B cell (primary cell): ENCODE results near the gene NBEA. TPM values are rescaled to one million over a fixed set of nuclear protein-coding genes. Genes with fewer than 3 reads are reported as not detected.

Experiments
- ATAC-seq: fragments of 200-7000 bp; cut with Tn5 transposase; one replicate; pipeline ENCODE4 v1.10.0; 2021; ENCODE audit warnings: low read depth, mild to moderate bottlenecking, moderate number of reproducible peaks, moderate library complexity
- CTCF ChIA-PET: fragments of 350-600 bp; sonication (Branson Sonifier 250); formaldehyde crosslinking; loops from one replicate; lab custom pipeline; 2021; ENCODE audit warnings: antibody characterized with exemption, inconsistent platforms; lab: Charles Lee
- POLR2A ChIA-PET: fragments of 350-600 bp; sonication (Branson Sonifier 250); formaldehyde crosslinking; loops from one replicate; lab custom pipeline; 2021; ENCODE audit warnings: antibody characterized with exemption; lab: Charles Lee
- DNase-seq: peaks from one replicate; pipeline ENCODE4 v3.0.0; 2013
- H2AFZ ChIP-seq: 2 replicates; pipeline ENCODE4 v1.6.1; 2012; ENCODE audit warnings: mild to moderate bottlenecking, low read depth, low read length; ENCODE audit not compliant: insufficient read depth, poor library complexity, severe bottlenecking
- H3K27ac ChIP-seq, 2 donors: 1 replicate in 1 of 2; 2 replicates in 1 of 2; pipeline ENCODE4 v1.5.1; 2012 to 2013; ENCODE audit warnings: low read length in 2 of 2, mild to moderate bottlenecking in 2 of 2, moderate library complexity in 1 of 2
- H3K27me3 ChIP-seq, 4 experiments: fragments of 200-600 bp in 1 of 4; sonication (generic) in 1 of 4; replicated peaks in 1 of 4; 1 replicate in 2 of 4; 2 replicates in 2 of 4; pipeline versions ENCODE4 v1.6.1 to v1.7.0; 2013 to 2016; ENCODE audit warnings: low read length in 3 of 4, mild to moderate bottlenecking in 2 of 4, mixed read lengths in 1 of 4, moderate library complexity in 1 of 4; ENCODE audit not compliant: insufficient read depth in 4 of 4, control insufficient read depth in 3 of 4; ENCODE audit errors: control extremely low read depth in 1 of 4
- H3K36me3 ChIP-seq, 2 experiments: replicated peaks in 1 of 2; 1 replicate in 1 of 2; 2 replicates in 1 of 2; pipeline versions ENCODE4 v1.6.1 to v1.7.1; 2013; ENCODE audit warnings: low read length in 1 of 2; ENCODE audit not compliant: insufficient read depth in 2 of 2, control insufficient read depth in 1 of 2; ENCODE audit errors: control extremely low read depth in 1 of 2, extremely low read depth in 1 of 2
- H3K4me1 ChIP-seq, 2 donors: fragments of 200-600 bp in 1 of 2; sonication (generic) in 1 of 2; 1 replicate in 1 of 2; 2 replicates in 1 of 2; pipeline versions ENCODE4 v1.5.1 to v1.6.1; 2013 to 2017; ENCODE audit warnings: low read length in 2 of 2; ENCODE audit not compliant: control insufficient read depth in 2 of 2, insufficient read depth in 2 of 2
- H3K4me2 ChIP-seq: replicated peaks from 2 replicates; pipeline ENCODE3; 2012; ENCODE audit warnings: mild to moderate bottlenecking, low read depth, low read length; ENCODE audit not compliant: poor library complexity, severe bottlenecking
- H3K4me3 ChIP-seq, 5 experiments: fragments of 200-600 bp in 1 of 5; sonication (generic) in 1 of 5; 1 replicate in 3 of 5; 2 replicates in 2 of 5; pipeline versions ENCODE4 v1.5.1 to v1.7.0; 2011 to 2016; ENCODE audit warnings: low read length in 4 of 5, mild to moderate bottlenecking in 4 of 5, low read depth in 2 of 5, control low read depth in 1 of 5, moderate library complexity in 1 of 5; ENCODE audit not compliant: insufficient read depth in 1 of 5; ENCODE audit errors: control extremely low read depth in 1 of 5, extremely low read depth in 1 of 5
- H3K79me2 ChIP-seq: fragments of 200-600 bp; sonication (generic); one replicate; pipeline ENCODE4 v1.6.0; 2016; ENCODE audit warnings: low read length; ENCODE audit not compliant: control insufficient read depth, insufficient read depth
- H3K9ac ChIP-seq: fragments of 200-600 bp; sonication (generic); 2 replicates; pipeline ENCODE4 v1.6.1; 2017; ENCODE audit warnings: mild to moderate bottlenecking, low read length, moderate library complexity
- H3K9me3 ChIP-seq, 3 donors: one replicate each; pipeline versions ENCODE4 v1.6.1 to v1.7.1; 2013; ENCODE audit warnings: low read length in 2 of 3; ENCODE audit not compliant: control insufficient read depth in 2 of 3, insufficient read depth in 1 of 3; ENCODE audit errors: control extremely low read depth in 1 of 3
- H4K20me1 ChIP-seq: 2 replicates; pipeline ENCODE4 v1.6.0; 2012; ENCODE audit warnings: mild to moderate bottlenecking, low read length; ENCODE audit not compliant: insufficient read depth, control insufficient read depth, poor library complexity, severe bottlenecking
- H3K27ac Mint-ChIP-seq: one replicate; pipeline ENCODE4 v1.8.0; 2021; ENCODE audit warnings: mixed read lengths
- H3K27me3 Mint-ChIP-seq: one replicate; pipeline ENCODE4 v1.8.0; 2021; ENCODE audit warnings: mixed read lengths
- H3K4me1 Mint-ChIP-seq: one replicate; pipeline ENCODE4 v1.8.0; 2021; ENCODE audit warnings: mixed read lengths
- H3K4me3 Mint-ChIP-seq: one replicate; pipeline ENCODE4 v1.8.0; 2021; ENCODE audit warnings: mixed read lengths
- H3K9me3 Mint-ChIP-seq: one replicate; pipeline ENCODE4 v1.8.0; 2022; ENCODE audit warnings: mixed read lengths; ENCODE audit not compliant: insufficient read depth
- CTCF ChIP-seq: fragments of 200-600 bp; IDR thresholded peaks from one replicate; pipeline ENCODE4 v1.8.0; 2022; ENCODE audit warnings: antibody characterized with exemption, mild to moderate bottlenecking
- EZH2 ChIP-seq: IDR thresholded peaks from 2 replicates; pipeline ENCODE4 v1.6.1; 2012; ENCODE audit warnings: borderline replicate concordance, low read depth, mild to moderate bottlenecking, moderate library complexity, low read length; ENCODE audit not compliant: insufficient read depth, poor library complexity, severe bottlenecking
- WGBS: methylation state at CpG from one replicate; pipeline ENCODE4 v1.1.5; 2013; ENCODE audit warnings: missing lambda C conversion rate; ENCODE audit not compliant: insufficient coverage; 5-methylcytosine and 5-hydroxymethylcytosine counted together
- intact Hi-C: fragments of 100-400 bp; cut with micrococcal nuclease; formaldehyde crosslinking; loops from one replicate; pipeline ENCODE4 v1.10.0; 2022
- polyA plus RNA-seq: library from polyadenylated mRNA; depleted of rRNA; stranded (reverse); fragments of >200 nt; gene quantifications from 2 replicates; pipeline ENCODE4 v1.2.3, GENCODE V29; 2012
- total RNA-seq, 2 donors: library from RNA; stranded (reverse); fragments of 120-200 nt in 1 of 2; gene quantifications; 1 replicate in 1 of 2; 2 replicates in 1 of 2; pipeline versions ENCODE4 v1.2.3 to v1.2.4, GENCODE V29; 2013 to 2022

Gene NBEA
- total and polyA plus RNA-seq, 2 donors (not counting 1 experiment from before 2014, with no cell fraction given), result 1.5 to 10.7 TPM

GRCh38 chr13:35292329-35292728 lies 350.3 kb downstream of the NBEA start:
- intact Hi-C loops, result no loop called here
- Histone ChIP-seq H3K9ac (no peak overlapping the region), H3K4me2 (no peak overlapping the region), H4K20me1 (no peaks in the 10 kb centered on the region), H3K4me1 (no peaks in the 10 kb centered on the region), H3K27me3 (no peaks in the 10 kb centered on the region), H2AFZ (no peak overlapping the region), H3K36me3 (no peaks in the 10 kb centered on the region), H3K4me3 (no peak overlapping the region), H3K79me2 (no peaks in the 10 kb centered on the region), H3K27ac (no peak overlapping the region), H3K9me3 (no peaks in the 10 kb centered on the region)
- Mint-ChIP-seq H3K27ac (no peak overlapping the region), H3K9me3 (no peaks in the 10 kb centered on the region), H3K4me3 (no peak overlapping the region), H3K4me1 (peaks cover 9% of the 10 kb centered on the region), H3K27me3 (no peaks in the 10 kb centered on the region)
- no peak for ATAC-seq
- ChIA-PET POLR2A (no interaction called here), CTCF (no interaction called here)
- DNase-seq, result no peak
- 100% methylated on average over 1 of the region's 1 CpG for WGBS
- TF ChIP-seq EZH2 (no peak), CTCF (no peak)

DNA sequence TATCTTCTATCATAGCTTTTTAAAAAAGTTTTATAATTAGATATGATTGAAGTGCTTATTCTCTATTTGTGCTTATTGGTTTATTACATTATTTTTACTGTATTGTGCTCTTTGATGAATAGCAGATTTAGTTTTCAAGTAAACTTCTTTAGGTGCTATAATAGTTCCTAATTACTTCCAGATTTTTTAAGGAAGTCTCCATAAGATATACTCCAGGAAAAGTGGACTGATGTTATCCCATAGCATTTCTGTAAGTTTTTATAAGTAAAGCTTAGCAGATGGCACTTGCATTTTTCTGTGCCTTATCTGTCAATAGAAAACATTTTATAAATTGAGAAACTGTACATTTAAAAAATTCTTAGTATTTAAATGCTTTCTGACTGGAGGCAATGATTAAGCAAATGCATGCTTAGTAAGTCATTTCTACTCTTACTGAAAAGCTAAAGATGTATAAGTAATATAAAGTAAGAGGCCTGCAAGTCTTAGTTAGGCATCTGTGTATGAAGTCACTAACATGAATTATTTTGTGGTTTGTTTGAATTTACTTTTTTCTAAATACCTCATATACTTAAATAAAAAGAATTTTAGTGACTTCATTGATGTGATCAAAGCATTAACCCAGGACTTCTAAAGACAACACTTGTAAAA lies 351.6 kb downstream of the NBEA start:
- CTCF ChIA-PET, result no interaction called here
- Histone ChIP-seq H3K4me2 (no peak overlapping the region), H3K9me3 (no peaks in the 10 kb centered on the region), H3K27ac (no peak overlapping the region), H3K27me3 (no peaks in the 10 kb centered on the region), H3K36me3 (no peaks in the 10 kb centered on the region), H3K4me1 (no peaks in the 10 kb centered on the region), H3K4me3 (no peak overlapping the region), H3K79me2 (no peaks in the 10 kb centered on the region), H3K9ac (no peak overlapping the region), H4K20me1 (no peaks in the 10 kb centered on the region), H2AFZ (no peak overlapping the region)
- Mint-ChIP-seq H3K4me3 (no peak overlapping the region), H3K4me1 (peaks cover 9% of the 10 kb centered on the region), H3K27me3 (no peaks in the 10 kb centered on the region), H3K9me3 (no peaks in the 10 kb centered on the region), H3K27ac (no peak overlapping the region)
- no peak for DNase-seq
- no peak for TF ChIP-seq EZH2
- TF ChIP-seq CTCF, result no peak
- intact Hi-C loops, result no loop called here
- POLR2A ChIA-PET, result no interaction called here
- no peak for ATAC-seq
